NCI-H446 (cell line): ENCODE data around the gene EME2.

Experiments
- DNase-seq, 2 experiments: peaks; one replicate each; lab custom pipeline; 2025; lab: John Stamatoyannopoulos, UW

The EME2 gene

DNA sequence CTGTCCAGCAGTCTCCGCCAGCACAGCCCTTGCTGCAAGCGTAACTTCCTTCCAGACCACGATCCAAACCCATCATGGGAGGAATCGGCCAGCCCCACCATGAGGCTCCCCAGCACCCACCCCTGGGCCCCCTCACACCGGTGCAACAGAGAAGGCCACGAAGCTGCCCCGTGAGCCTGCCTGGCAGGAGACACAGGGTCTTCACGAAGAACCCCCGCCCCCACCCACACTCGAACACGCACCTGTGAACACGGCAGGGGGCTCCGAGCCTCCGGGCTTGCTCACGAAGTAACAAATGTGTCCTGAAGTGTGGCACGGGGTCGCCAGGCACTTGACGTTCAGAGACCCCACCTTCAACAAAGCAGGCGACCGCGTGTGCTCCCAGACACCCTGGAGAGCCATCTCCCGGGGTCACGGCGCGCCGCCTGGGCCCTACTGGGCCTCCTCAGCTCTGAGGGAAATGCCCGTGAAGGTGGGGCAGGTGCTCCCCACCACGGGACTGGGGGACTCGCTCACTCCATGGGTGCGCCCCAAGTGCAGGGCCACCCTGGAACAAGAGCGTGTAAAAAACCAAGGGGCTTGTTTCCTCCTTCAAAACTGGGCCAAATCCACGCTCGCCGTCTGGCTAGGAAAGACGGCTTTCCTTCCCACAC lies 46.4 kb downstream of the EME2 start:
- DNase-seq = no peak

DNA sequence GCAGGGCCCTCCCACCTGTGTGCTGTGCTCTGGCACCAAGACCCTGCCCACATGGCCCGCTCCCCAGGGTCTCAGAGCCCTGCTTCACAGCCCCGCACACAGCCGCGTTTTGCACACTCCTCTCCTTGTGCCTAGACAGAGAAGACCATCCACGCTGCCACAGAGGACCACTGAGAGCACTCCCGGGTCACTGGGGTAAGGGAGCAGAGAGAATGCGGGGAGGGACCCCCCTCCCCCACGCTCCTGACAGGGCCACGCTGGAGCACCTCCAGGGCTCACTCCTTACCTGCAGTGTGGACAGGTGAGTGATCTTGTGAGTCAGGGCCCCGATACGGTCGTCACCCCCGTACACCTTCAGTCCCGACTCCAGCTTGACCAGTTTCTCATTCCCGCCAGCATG lies 47.0 kb downstream of the EME2 start:
- DNase-seq = no peak

- no peak for DNase-seq
Observed at GRCh38 chr16:1820096-1820945, 47.7 kb downstream of the EME2 start.

- no peak for DNase-seq
Observed at GRCh38 chr16:1820946-1821290, 48.3 kb downstream of the EME2 start.

DNA sequence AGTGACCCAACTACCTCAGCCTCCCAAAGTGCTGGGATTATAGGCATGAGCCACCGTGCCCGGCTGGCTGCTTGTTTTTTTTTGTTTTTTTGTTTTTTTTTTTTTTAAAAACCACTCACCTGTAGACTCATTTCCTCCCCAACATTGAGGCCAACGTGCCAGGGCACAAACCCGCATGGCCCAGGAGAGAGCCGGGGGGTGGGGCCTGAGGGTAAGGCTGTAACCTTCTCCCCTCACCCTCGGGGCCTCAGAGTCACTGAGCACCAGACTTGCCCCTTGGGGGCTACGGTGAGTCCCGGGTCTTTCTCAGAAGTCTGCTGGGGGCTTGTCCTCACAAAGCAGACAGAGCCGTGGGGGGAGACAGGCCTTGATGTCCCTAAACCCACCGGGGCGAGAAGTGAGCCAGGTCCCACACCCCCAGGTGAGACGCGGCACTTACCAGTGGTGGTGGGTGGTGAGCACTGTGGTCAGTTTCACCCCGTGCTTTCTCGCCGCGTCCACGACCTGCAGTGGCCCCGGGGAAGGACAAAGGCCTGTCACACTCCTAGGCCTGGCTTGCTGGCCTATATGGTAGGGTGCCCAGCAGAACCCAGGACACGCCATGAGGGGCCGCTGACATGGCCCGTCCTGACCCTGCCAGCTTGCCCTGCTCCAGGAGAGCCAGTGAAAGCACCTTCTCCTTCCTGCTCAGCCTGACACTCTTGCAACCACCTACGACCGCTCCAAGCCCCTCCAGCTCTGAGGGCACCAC lies 49.4 kb downstream of the EME2 start:
- DNase-seq = no peak

DNA sequence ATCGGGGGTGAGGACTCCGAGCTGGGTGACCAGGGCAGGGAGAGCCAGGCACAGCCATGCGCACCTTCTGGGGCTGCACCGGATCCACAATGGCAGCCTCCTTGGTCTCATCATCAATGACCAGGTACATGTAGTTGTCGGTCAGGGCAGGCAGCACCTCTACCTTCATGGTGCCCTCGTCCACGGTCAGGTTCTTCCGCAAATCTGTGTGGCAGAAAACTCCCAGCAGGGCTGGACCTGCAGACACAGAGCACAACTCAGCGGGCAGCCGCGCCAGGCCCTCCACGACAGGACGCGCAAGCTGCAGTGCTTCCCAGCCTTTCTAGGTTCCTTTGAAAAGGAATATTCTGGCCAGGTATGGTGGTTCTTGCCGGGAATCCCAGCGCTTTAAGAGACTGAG lies 50.2 kb downstream of the EME2 start:
- DNase-seq = no peak

DNA sequence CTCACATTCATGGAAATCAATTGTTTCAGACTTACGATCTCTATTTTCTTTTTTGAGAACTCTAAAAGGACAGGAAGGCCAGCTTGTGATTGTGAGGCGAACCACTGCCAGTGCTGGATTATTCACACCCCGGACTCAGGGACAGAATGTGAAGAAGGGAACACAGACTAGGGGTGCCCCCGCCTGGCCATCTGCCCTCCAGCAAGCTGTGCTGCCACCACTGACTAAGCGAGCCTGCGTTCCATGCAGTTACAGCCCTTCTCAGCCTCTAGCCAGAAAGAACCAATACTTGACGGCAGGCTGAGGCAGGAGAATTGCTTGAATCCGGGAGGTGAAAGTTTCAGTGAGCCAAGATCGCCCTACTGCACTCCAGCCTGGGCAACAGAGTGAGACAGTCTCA lies 51.2 kb downstream of the EME2 start:
- DNase-seq = no peak

- DNase-seq = no peak
Observed at GRCh38 chr16:1825381-1825863, 52.8 kb downstream of the EME2 start.
